BLaER1 (cell line): ENCODE data around the gene PDE11A.

Experiments
- H3K27ac ChIP-seq: shearing (Covaris generic); formaldehyde crosslinking; 2 replicates; pipeline ENCODE4 v1.8.1; 2022
- H3K27me3 ChIP-seq: shearing (Covaris generic); formaldehyde crosslinking; 2 replicates; pipeline ENCODE4 v1.8.1; 2022
- H3K36me3 ChIP-seq: shearing (Covaris generic); formaldehyde crosslinking; 2 replicates; pipeline ENCODE4 v1.8.1; 2022
- H3K4me1 ChIP-seq: shearing (Covaris generic); formaldehyde crosslinking; 2 replicates; pipeline ENCODE4 v1.8.1; 2022
- H3K4me2 ChIP-seq: shearing (Covaris generic); formaldehyde crosslinking; 2 replicates; pipeline ENCODE4 v1.8.1; 2022
- H3K4me3 ChIP-seq: shearing (Covaris generic); formaldehyde crosslinking; 2 replicates; pipeline ENCODE4 v1.8.1; 2022
- H3K9ac ChIP-seq: shearing (Covaris generic); formaldehyde crosslinking; 2 replicates; pipeline ENCODE4 v1.8.1; 2022
- H3K9me3 ChIP-seq: shearing (Covaris generic); formaldehyde crosslinking; 2 replicates; pipeline ENCODE4 v1.8.1; 2022
- H4K20me1 ChIP-seq: shearing (Covaris generic); formaldehyde crosslinking; 2 replicates; pipeline ENCODE4 v1.8.1; 2022
- Cebpa-rat ChIP-seq: shearing (Covaris generic); IDR thresholded peaks from 2 replicates; pipeline ENCODE4 v1.8.1; 2022

Gene PDE11A

GRCh38 chr2:177680866-177681712 lies 391.5 kb downstream of the PDE11A start:
- Histone ChIP-seq H3K27ac (no peak overlapping the region), H3K4me3 (no peak overlapping the region), H3K4me2 (no peak overlapping the region), H3K9ac (no peak overlapping the region), H3K9me3 (no peaks in the 10 kb centered on the region), H4K20me1 (no peaks in the 10 kb centered on the region), H3K36me3 (no peaks in the 10 kb centered on the region), H3K27me3 (no peaks in the 10 kb centered on the region), H3K4me1 (peaks cover 10% of the 10 kb centered on the region; the same call in 1 of the 2 replicates)
- no peak for TF ChIP-seq Cebpa-rat

- H3K4me2 ChIP-seq = peak overlapping the region; percentile 29; the same call in 1 of the 2 replicates
- no peaks in the 10 kb centered on the region for H3K36me3 ChIP-seq
- TF ChIP-seq Cebpa-rat = no peak
- no peak overlapping the region for H3K27ac ChIP-seq
- H4K20me1 ChIP-seq = no peaks in the 10 kb centered on the region
- no peaks in the 10 kb centered on the region for H3K27me3 ChIP-seq
- H3K9me3 ChIP-seq = no peaks in the 10 kb centered on the region
- peaks cover 10% of the 10 kb centered on the region; the same call in 1 of the 2 replicates for H3K4me1 ChIP-seq
- H3K9ac ChIP-seq = no peak overlapping the region
- H3K4me3 ChIP-seq = no peak overlapping the region
Measured at GRCh38 chr2:177679611-177680605, 392.7 kb downstream of the PDE11A start.

DNA sequence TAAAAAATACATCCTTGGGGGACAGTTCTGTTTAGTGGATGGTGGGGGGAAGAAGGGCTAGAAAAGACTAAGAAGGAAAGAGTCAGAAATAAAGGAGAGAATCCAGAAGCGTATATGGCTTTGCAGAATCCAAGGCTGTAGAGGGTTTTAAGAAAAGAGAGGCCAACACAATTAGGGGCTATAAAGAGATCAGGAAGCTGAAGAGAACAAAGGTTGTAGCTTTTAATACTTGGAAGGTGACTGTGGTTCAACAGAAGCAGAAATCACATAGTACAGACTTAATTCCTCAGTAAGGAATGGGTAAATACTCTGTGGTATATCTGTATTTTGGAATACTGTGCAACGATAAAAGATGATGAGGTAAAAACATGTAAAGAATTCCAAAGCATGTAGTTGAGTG lies 393.6 kb downstream of the PDE11A start:
- no peak for TF ChIP-seq Cebpa-rat
- Histone ChIP-seq H4K20me1 (no peaks in the 10 kb centered on the region), H3K4me3 (no peak overlapping the region), H3K27ac (no peak overlapping the region), H3K4me2 (no peak overlapping the region), H3K4me1 (peaks cover 10% of the 10 kb centered on the region; the same call in 1 of the 2 replicates), H3K27me3 (no peaks in the 10 kb centered on the region), H3K36me3 (no peaks in the 10 kb centered on the region), H3K9ac (no peak overlapping the region), H3K9me3 (no peaks in the 10 kb centered on the region)

DNA sequence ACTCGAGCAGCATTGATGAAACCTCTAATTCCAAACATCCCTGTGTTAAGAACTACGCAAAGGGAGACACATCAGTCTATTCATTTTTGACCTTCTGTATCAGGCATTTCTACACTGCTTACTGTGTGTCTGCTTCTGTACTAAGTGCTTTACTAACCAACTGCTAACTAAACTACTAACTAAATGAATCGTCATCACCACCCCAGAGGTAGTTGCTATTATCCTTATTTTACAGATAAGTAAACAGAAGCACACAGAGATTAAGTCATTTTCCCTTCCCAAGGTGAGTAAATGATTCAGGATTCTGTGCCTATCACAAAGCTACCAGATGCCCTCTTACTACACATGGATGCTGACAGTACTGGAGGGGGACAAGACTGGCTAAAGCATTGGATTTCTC lies 395.9 kb downstream of the PDE11A start:
- Histone ChIP-seq H3K27ac (no peak overlapping the region), H3K9ac (no peak overlapping the region), H3K27me3 (no peaks in the 10 kb centered on the region), H3K4me3 (no peak overlapping the region), H3K4me2 (no peak overlapping the region), H4K20me1 (no peaks in the 10 kb centered on the region), H3K36me3 (no peaks in the 10 kb centered on the region), H3K9me3 (no peaks in the 10 kb centered on the region), H3K4me1 (peaks cover 10% of the 10 kb centered on the region; the same call in 1 of the 2 replicates)
- TF ChIP-seq Cebpa-rat = no peak

GRCh38 chr2:177675825-177676224 lies 396.8 kb downstream of the PDE11A start:
- Histone ChIP-seq H3K36me3 (no peaks in the 10 kb centered on the region), H3K4me1 (peaks cover 10% of the 10 kb centered on the region; the same call in 1 of the 2 replicates), H4K20me1 (no peaks in the 10 kb centered on the region), H3K27ac (no peak overlapping the region), H3K4me2 (no peak overlapping the region), H3K9me3 (no peaks in the 10 kb centered on the region), H3K4me3 (no peak overlapping the region), H3K9ac (no peak overlapping the region), H3K27me3 (no peaks in the 10 kb centered on the region)
- no peak for TF ChIP-seq Cebpa-rat

- Histone ChIP-seq H3K36me3 (no peaks in the 10 kb centered on the region), H3K9ac (no peak overlapping the region), H3K4me3 (no peak overlapping the region), H3K27me3 (no peaks in the 10 kb centered on the region), H3K4me2 (no peak overlapping the region), H4K20me1 (no peaks in the 10 kb centered on the region), H3K9me3 (no peaks in the 10 kb centered on the region), H3K4me1 (peaks cover 10% of the 10 kb centered on the region; the same call in 1 of the 2 replicates), H3K27ac (no peak overlapping the region)
- no peak for TF ChIP-seq Cebpa-rat
Measured at GRCh38 chr2:177675350-177675821, 397.2 kb downstream of the PDE11A start.

DNA sequence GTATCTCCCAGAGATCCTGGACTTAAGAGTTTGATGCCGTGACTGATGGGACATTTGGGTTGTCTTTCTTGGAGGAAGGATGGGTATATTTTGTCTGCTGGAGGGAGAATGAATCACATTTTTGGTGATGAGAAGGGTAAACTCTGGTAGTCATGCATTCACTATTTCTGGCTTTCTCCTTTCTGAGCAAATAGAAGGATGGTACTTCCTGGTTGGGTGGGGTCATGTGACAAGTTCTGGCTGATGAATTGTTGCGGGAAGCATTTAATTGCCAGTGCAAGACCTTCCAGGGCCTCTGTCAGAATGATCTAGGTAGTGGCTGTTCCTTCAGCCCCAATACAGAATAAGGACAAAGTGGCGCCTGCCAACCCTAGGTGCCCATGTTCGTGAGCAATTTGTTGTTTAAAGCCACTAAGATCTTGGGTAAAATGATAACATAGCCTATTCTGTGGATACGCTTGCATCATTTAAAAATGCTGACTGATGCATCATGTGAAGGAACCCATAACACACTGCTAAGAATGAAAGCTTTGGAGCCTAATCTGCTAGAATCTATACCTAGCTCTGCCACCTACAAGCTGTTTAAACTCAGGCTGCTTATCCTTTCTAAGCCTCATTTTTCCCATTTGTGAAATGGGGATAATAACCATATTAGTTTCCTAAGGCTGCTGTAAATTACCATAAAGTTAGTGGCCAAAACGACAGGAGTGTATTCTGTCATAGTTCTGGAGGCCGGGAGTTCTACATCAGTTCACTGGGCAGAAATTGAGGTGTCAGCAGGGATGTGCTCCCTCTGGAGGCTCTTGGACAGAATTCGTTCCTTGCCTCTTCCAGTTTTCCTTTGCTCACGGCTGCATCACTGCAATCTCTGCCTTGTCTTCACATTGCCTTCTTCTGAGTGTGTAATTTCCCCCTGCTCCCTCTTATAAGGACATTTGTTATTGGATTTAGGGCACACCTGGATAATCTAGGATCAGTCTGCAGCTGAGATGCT lies 398.7 kb downstream of the PDE11A start:
- no peaks in the 10 kb centered on the region for H3K9me3 ChIP-seq
- H3K4me1 ChIP-seq = no peaks in the 10 kb centered on the region
- H3K4me3 ChIP-seq = no peak overlapping the region
- TF ChIP-seq Cebpa-rat = no peak
- no peak overlapping the region for H3K4me2 ChIP-seq
- H3K9ac ChIP-seq = no peak overlapping the region
- no peaks in the 10 kb centered on the region for H4K20me1 ChIP-seq
- no peaks in the 10 kb centered on the region for H3K27me3 ChIP-seq
- no peak overlapping the region for H3K27ac ChIP-seq
- no peaks in the 10 kb centered on the region for H3K36me3 ChIP-seq

DNA sequence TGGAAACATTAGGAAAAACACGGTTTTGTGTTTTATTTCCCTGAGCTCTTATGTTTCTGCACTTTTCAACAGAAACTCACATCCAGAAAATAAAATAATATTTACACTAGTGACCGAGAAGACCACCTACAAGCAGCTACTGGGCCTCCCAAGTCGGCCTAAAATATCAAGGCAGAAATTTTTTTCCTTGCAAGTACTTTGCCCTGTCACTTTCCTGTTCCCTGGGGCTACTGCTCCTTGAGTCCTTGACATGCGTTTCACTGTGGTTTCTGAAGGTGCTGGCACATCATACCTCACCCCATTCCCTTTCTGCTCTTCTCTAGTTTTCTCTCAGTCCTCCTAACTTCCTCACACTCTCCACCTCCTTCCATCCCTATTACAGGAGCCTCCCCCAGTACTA lies 400.9 kb downstream of the PDE11A start:
- TF ChIP-seq Cebpa-rat = no peak
- Histone ChIP-seq H4K20me1 (no peaks in the 10 kb centered on the region), H3K27me3 (no peaks in the 10 kb centered on the region), H3K9me3 (no peaks in the 10 kb centered on the region), H3K27ac (no peak overlapping the region), H3K4me2 (no peak overlapping the region), H3K4me3 (no peak overlapping the region), H3K9ac (no peak overlapping the region), H3K36me3 (no peaks in the 10 kb centered on the region), H3K4me1 (no peaks in the 10 kb centered on the region)
